Thoracic aorta (tissue), 2 donors: ENCODE data around the gene SPACA6. TPM values are rescaled to one million over a fixed set of nuclear protein-coding genes. Genes with fewer than 3 reads are reported as not detected.
A peak's percentile ranks its signal among the peaks of the same experiment; 100 is the strongest.

ENCODE experiments used
- ATAC-seq: fragments of 150-250 bp; one replicate; pipeline ENCODE4 v1.8.0; 2017; ENCODE audit warnings: low read depth; ENCODE audit not compliant: insufficient number of reproducible peaks, low FRiP score
- DNase-seq: peaks from one replicate; pipeline ENCODE4 v3.0.0-alpha.2; 2020; ENCODE audit warnings: low spot score
- H3K27ac ChIP-seq, 2 donors: fragments of 200-600 bp; sonication (generic); 1 replicate in 1 of 2; 2 replicates in 1 of 2; pipeline ENCODE4 v1.5.1; 2016; ENCODE audit warnings: mild to moderate bottlenecking in 2 of 2, moderate library complexity in 2 of 2
- H3K27me3 ChIP-seq: fragments of 200-600 bp; sonication (generic); replicated peaks from 2 replicates; pipeline ENCODE4 v1.6.0; 2016; ENCODE audit warnings: mild to moderate bottlenecking; ENCODE audit not compliant: insufficient read depth
- H3K36me3 ChIP-seq: fragments of 200-600 bp; sonication (generic); one replicate; pipeline ENCODE4 v1.5.1; 2016
- H3K4me1 ChIP-seq, 2 donors: fragments of 200-600 bp; sonication (generic); 1 replicate in 1 of 2; 2 replicates in 1 of 2; pipeline versions ENCODE4 v1.5.1 to v1.6.0; 2016; ENCODE audit warnings: low read depth in 2 of 2, mild to moderate bottlenecking in 1 of 2; ENCODE audit not compliant: control insufficient read depth in 1 of 2
- H3K4me3 ChIP-seq: fragments of 200-600 bp; sonication (generic); 2 replicates; pipeline ENCODE4 v1.5.1; 2016; ENCODE audit warnings: mild to moderate bottlenecking
- H3K9me3 ChIP-seq: fragments of 200-600 bp; sonication (generic); 2 replicates; pipeline ENCODE4 v1.5.1; 2016
- total RNA-seq, 2 donors: library from RNA; depleted of rRNA; stranded (reverse); fragments of >200 nt; gene quantifications; one replicate each; pipeline versions ENCODE4 v1.1.0 to v1.2.3, GENCODE V29; 2016
- TF ChIP-seq, protein P1 (sequence below): fragments of 200-600 bp; sonication (generic); IDR thresholded peaks from one replicate; pipeline ENCODE4 v1.5.1; 2019; ENCODE audit warnings: antibody characterized with exemption

The SPACA6 gene
- total RNA-seq, 2 donors from 2014 or later = 24.1 to 72.4 TPM

DNA sequence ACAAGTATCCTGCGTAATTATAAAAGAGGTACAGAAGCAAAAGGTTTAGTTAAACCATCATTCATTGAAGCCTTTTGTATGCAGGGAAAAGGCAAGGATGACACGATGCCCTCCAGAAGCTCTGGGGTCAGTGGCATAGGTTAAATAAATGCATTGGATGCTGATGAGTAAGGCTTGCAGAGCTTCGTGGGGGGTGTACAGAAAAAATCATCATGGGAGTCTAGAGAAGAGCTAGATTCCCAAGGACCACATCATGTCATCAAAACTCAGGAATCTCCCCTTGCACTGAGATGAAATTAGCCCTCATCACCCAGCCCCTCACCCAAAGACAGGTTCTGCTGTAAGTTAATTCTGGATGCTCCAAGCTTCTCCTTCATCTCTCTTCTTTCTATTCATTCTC lies 50.3 kb downstream of the SPACA6 start:
- Histone ChIP-seq H3K4me1 (no peaks in the 10 kb centered on the region), H3K36me3 (no peaks in the 10 kb centered on the region), H3K27me3 (no peaks in the 10 kb centered on the region), H3K4me3 (no peak overlapping the region), H3K27ac (no peak overlapping the region), H3K9me3 (no peaks in the 10 kb centered on the region)
- DNase-seq (no peak), ATAC-seq (no peak)
- TF ChIP-seq, protein P1, sequence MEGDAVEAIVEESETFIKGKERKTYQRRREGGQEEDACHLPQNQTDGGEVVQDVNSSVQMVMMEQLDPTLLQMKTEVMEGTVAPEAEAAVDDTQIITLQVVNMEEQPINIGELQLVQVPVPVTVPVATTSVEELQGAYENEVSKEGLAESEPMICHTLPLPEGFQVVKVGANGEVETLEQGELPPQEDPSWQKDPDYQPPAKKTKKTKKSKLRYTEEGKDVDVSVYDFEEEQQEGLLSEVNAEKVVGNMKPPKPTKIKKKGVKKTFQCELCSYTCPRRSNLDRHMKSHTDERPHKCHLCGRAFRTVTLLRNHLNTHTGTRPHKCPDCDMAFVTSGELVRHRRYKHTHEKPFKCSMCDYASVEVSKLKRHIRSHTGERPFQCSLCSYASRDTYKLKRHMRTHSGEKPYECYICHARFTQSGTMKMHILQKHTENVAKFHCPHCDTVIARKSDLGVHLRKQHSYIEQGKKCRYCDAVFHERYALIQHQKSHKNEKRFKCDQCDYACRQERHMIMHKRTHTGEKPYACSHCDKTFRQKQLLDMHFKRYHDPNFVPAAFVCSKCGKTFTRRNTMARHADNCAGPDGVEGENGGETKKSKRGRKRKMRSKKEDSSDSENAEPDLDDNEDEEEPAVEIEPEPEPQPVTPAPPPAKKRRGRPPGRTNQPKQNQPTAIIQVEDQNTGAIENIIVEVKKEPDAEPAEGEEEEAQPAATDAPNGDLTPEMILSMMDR = no peak

DNA sequence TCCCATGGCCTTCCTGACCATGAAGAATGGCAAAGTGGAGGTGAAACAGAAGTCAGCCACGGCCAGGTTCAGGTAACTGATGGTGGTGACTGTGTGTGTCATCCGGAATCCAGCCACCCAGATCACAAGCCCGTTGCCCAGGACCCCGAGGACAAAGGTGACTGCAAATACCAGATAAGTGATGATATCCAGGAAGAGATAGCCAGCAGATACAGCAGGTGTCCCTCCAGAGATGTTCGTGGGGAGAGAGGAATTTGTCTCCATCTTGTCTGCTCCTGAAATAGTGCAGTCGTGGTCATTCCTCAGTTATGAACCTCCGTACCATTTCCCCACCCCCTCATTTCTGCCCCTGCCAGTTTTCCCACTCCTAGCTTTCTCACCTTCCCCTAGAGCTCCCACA lies 53.6 kb downstream of the SPACA6 start:
- Histone ChIP-seq H3K27me3 (no peaks in the 10 kb centered on the region), H3K9me3 (no peaks in the 10 kb centered on the region), H3K4me3 (no peak overlapping the region), H3K4me1 (no peaks in the 10 kb centered on the region), H3K36me3 (no peaks in the 10 kb centered on the region), H3K27ac (no peak overlapping the region)
- DNase-seq (no peak), ATAC-seq (no peak)
- TF ChIP-seq, protein P1 = no peak

DNA sequence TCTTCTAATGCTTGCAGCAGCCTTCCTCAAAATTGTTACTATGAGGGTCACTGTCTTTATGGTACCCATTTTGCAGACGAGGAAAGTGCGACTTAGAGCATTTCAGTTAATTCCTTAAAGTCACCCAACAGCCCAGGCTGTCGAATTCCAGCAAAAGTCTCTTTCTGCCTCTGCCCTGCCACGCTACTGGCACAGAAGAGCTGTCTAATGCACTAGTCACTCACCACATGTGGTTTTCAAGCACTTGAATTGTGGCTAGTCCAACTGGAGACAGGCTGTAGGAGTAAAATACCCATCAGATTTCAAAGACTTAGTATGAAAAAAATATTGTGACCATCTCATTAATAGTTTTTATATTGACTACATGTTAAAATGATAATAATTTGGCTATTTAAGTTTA lies 56.8 kb downstream of the SPACA6 start:
- Histone ChIP-seq H3K27ac (no peak overlapping the region), H3K36me3 (no peaks in the 10 kb centered on the region), H3K4me3 (peak overlapping the region; percentile 17), H3K27me3 (no peaks in the 10 kb centered on the region), H3K4me1 (no peaks in the 10 kb centered on the region), H3K9me3 (no peaks in the 10 kb centered on the region)
- ATAC-seq = no peak
- no peak for DNase-seq
- TF ChIP-seq, protein P1 = no peak

DNA sequence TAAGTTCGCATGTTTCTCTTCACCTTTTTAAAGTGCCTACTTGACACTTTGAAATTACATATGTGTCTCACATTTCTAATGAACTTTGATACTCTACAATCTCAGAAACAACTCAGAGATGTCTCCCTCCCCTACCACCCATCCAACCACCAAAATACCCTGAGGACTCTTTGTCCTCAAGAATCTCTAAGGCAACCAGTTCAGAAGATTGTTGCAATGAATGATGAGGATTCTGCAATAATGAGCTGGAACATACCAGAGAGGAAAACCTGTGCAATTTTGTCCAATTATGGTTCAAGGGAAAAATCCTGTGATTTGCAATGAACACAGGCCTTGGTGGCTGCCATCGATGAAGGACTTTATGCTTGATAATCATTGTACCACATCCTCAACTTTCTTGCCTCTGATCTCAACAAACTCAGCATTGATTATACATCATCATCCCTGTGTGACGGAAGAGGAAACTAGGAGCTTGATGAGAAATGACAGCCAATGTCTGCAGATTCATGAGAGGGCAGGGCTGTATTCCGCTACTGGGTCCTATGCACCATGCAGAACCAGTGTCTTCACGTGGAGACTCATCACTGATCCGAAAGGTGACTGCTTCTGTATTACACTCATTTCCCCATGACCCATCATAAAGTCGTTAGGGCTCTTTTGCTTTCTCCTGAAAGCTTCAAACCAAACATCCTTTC lies 57.4 kb downstream of the SPACA6 start:
- H3K4me1 ChIP-seq = no peaks in the 10 kb centered on the region
- ATAC-seq (no peak), DNase-seq (no peak)
- TF ChIP-seq, protein P1 = no peak
- no peak overlapping the region for H3K27ac ChIP-seq
- no peaks in the 10 kb centered on the region for H3K27me3 ChIP-seq
- no peaks in the 10 kb centered on the region for H3K9me3 ChIP-seq
- peak overlapping the region; percentile 55 for H3K4me3 ChIP-seq
- no peaks in the 10 kb centered on the region for H3K36me3 ChIP-seq

DNA sequence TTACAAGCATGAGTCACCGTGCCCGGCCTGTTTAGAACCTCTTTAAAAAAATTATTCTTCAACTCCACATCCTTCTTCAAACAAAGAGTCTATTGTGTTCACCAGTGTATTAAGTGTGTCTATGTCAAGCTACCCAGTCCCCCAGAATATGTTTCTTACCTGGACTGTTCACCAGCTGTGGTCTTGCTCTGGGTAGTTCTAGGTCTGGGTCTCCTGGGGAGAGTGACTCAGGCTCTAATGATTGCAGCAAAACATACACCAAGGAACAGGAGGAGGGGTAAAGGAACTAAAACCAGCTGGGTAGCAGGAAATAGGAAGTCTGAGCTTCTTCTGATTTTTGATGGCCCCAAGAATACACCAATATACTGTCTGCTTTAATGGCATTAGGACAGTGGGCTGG lies 58.5 kb downstream of the SPACA6 start, which contains the start of gene FPR1:
Gene FPR1 (minus strand): TSS at position 224 of the 400 bp plus-strand sequence. CDS start 4,884 bp downstream, outside the sequence.
- Histone ChIP-seq H3K27ac (peak within 1 kb of the TSS in 1 of 2 donors; percentile 10), H3K9me3 (no peaks in the 10 kb centered on the region), H3K27me3 (no peaks in the 10 kb centered on the region), H3K4me1 (no peaks in the 10 kb centered on the region), H3K36me3 (no peaks in the 10 kb centered on the region), H3K4me3 (peak within 1 kb of the TSS; percentile 55)
- ATAC-seq (no peak), DNase-seq (no peak)
- TF ChIP-seq, protein P1 = no peak
